Ramos (cell line): ENCODE measurements around the gene VSTM1.
"Not testable (repeated sequence)": the region's sequence is repeated elsewhere in the genome, so short reads cannot be mapped to it uniquely, and the experiment has no call there.

Experiments
- in situ Hi-C: fragments of 300-500 bp; cut with MboI; formaldehyde crosslinking; loops from one replicate; pipeline ENCODE4 v1.14.3; 2022; ENCODE audit warnings: low sequenced_read_pairs; ENCODE audit not compliant: unreplicated experiment

VSTM1 gene

GRCh38 chr19:54077334-54077733 lies 13.6 kb upstream of the VSTM1 start:
- in situ Hi-C loops: no loop called here

DNA sequence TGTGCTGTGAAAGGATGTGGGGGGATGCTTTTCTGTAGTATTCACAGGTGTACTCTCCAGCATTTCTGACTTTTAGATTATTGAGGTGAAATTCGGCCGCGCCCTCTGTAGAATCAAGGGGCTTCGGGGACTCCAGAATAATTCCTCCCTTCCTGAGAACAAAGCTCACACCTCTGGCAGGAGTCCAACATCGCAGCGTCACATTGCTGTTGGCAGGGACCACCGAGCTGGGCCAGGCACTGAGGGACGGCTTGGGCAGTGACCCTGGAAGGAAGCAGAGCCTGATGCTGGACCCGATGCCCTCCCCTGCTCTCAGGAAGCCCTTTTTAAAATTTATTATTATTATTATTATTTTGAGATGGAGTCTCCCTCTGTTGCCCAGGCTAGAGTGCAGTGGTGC lies 11.2 kb upstream of the VSTM1 start:
- in situ Hi-C loops: no loop called here

DNA sequence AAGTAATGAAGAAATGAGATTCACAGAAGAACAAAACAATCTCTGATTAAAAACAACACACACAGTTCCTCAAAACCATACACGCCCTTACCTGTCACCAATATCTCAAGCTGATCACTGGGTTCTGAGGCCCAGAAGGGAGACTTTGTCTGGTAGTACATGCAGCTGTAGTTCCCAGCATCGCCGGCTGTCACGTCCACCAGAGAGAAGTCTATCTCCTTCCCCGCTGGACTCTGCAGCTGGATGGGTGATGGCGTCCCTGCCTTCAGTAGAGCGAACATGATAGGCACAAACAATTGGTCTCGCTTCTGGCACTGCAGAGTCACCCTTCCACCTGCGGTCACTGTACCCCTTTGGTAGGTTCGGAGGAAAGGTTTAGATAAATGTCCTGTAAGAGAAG lies 10.1 kb upstream of the VSTM1 start:
- in situ Hi-C loops: no loop called here

DNA sequence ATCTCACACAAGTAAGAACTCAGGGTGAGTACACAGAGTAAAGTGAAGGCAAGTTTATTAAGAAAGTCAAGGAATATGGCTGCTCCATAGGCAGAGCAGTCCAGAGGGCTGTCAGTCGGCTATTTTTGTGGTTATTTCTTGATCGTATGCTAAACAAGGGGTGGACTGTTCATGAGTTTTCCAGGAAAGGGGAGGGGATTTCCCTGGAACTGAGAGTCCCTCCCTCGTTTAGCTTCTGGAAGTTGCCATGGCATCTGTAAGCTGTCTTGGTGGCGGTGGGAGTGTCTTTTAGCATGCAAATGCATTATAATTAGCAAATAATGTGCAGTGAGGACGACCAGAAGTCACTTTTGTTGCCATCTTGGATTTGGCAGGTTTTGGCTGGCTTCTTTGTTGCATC lies 5.8 kb upstream of the VSTM1 start:
- in situ Hi-C loops: no loop called here

DNA sequence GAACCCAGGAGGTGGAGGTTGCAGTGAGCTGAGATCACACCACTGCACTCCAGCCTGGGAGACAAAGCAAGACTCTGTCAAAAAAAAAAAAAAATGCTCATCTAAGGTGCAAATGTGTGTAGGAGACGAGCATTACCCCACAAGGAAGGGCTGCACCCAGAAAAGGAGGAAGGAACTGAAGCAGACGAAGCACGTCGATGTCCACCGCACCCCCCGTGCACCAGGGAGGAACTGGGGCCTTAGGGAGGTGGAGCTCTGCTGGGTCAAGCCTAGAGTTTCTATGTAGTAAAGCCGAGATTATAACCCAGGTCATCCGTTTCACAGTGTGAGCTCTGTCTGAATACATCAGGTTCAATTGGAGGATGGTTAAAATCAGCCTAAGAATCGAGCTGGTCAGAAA lies 1.1 kb downstream of the VSTM1 start:
- in situ Hi-C loops: no loop called here

DNA sequence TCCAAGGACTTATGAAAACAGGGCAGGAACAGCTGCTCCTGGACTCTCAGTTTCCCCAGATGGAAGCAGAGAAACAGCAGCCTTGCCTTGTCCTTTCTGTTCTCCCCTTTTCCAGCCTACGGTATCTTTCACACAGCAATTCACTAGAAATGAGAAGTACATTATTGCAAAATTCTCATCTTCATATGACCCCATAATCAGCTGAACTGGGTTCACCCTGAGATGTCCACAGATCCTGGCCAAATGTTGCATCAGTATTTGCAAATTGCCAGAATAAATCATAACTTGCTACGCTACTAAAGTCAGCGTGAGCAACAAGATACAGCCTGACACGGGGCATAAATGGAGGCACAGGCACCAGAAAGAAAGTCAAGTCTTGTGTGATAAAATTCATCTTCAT lies 16.1 kb downstream of the VSTM1 start:
- in situ Hi-C loops: no loop called here

- in situ Hi-C loops: no loop called here
These were observed 17.9 kb downstream of the VSTM1 start for GRCh38 chr19:54045771-54046170.

DNA sequence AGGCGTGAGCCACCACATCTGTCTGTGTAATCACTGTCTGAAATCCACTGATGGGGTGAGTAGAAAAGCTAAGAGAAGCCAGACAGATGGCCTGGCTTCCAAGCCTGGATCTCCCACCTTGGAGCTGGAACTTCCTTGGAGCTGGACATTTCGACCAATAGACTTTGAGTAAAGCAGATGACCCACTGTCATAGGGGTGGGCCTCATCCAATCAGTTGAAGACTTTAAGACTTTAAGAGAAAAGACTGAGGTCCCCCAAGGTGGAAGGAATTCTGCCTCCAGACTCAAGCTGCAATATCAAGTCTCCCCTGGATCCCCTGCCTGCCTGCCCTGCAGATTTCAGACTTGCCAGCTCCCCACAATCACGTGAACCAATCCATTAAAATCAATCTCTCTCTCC lies 20.7 kb downstream of the VSTM1 start:
- in situ Hi-C loops: no loop called here

GRCh38 chr19:54041969-54042606 lies 21.6 kb downstream of the VSTM1 start:
- in situ Hi-C loops: no loop called here

DNA sequence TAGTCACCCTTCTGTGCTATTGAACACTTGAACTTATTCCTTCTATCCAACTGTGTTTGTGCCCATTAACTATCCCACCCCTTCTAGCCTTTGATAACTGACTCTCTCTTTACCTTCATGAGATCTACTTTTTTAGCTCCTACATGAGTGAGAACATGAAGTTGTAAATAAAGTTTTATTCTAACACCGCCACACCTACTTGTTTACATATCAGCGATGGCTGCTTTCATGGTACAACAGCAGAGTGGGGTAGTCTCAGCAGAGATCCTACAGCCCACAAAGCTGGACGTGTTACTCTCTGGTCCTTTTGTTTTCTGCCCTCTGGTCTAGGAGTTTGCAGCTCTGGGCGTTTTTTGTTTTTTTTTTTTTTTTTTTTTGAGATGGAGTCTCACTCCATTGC lies 23.7 kb downstream of the VSTM1 start:
- in situ Hi-C loops: no loop called here

GRCh38 chr19:54036542-54036941 lies 27.2 kb downstream of the VSTM1 start:
- in situ Hi-C loops: not testable (repeated sequence)

DNA sequence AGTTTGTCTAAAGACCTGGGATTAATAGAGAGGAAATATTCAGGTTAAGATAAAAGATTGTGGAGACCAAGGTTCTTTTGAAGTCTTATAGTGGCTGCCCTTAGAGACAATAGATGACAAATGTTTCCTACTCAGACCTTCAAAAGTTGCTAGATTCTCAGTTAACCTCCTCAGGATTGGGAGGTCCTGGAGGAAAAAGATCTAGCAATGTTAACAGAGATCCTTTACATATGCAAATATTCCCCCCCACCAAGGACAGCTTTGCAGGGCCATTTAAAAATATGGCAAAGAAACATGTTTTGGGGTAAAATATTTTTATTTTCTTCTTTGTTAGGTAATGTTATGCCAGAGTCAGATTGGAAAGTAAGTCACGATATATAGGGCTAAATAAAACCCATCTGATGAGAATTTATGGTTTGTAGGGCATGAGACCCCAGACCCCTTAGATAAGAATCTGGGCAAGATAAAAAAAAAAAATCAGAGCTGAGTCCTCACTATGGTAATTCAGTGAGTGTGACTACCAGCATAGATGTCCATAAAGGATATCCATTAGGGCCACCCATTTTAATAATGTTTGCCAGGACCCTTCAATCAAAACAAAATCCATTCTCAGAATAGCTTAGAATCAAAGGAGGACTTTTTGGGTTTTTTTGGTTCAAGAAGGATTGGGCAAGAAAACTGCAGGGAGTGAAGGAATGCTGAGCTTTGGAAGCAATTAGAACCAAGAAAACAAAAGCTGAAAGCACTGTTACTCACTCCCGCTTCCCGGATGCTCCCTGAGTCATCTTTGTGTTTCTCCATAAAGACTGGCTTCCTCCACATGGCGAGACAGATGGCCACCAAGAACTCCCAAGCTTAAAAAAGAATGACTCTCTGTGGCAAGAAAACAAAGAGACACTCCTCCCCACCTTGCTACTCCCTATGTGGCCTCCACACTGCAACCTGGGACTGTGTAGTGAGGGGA lies 28.2 kb downstream of the VSTM1 start:
- in situ Hi-C loops: no loop called here

DNA sequence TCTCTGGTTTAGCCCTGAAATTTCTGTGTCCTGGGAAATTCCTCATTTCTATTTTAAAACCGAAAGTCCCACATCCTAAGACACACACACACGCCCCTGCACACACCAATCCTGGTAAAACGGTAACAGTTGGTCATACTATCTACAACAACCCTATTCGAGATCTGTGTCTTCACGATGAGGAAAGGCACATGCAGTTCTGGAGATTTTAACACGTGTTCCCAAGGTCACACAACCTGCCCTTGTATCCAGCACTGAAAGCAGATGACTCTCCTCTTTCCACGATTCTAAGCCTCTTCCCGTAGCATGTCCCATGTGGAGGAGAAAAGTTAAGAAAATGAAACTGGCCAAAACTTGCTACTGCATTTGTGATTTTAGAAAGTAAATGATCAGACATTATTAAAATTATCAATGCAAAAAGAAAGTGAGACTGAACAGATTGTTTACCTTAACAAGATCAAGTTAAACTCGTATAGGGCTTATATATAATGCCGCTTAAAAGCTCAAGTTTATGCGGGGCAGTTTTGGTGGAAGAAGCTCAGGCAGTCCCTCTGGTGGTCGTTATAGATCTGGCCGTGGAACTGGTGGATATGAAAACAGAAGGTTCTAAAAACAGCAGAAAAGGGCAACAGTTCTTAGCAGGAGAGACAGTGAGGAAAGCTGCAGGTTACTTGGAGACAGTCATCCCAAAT lies 32.7 kb downstream of the VSTM1 start:
- in situ Hi-C loops: no loop called here

- in situ Hi-C loops: loop anchor here (10.0 kb wide), 1 partner anchor 115 kb away; no protein-coding TSS in a partner anchor
These were observed 33.7 kb downstream of the VSTM1 start for GRCh38 chr19:54029930-54030490.

DNA sequence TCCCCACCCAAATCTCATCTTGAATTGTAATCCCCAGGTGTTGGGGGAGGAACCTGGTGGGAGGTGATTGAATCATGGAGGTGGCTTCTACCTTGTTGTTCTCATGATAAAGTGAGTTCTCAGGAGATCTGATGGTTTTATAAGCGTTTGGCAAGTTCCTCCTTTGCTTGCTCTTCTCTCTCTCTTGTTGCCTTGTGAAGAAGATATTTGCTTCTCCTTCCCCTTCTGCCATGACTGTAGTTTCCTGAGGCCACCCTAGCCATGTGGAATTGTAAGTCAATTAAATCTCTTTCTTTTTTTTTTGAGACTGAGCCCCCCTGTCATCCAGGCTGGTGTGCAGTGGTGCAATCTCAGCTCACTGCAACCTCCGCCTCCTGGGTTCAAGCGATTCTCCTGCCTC lies 34.4 kb downstream of the VSTM1 start:
- in situ Hi-C loops: loop anchor here (10.0 kb wide), 1 partner anchor 114 kb away; no protein-coding TSS in a partner anchor

DNA sequence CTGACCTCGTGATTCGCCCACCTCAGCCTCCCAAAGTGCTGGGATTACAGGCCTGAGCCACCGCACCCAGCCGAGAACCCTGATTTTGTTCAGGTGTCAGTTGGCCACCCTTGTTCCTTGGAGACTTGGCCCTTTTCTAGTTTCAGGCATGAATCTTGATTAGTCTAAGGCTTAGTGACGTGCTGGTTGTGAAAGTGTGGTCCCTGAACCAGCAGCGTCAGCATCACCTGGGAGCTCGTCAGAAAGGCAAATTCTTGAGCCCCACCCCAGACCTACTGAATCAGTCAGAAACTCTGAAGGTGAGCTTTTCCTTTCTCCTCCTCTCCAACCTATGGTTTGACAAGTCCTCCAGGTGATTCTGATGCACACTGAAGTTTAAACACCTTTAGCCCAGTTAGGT lies 37.0 kb downstream of the VSTM1 start:
- in situ Hi-C loops: loop anchor here (10.0 kb wide), 1 partner anchor 112 kb away; no protein-coding TSS in a partner anchor

- in situ Hi-C loops: loop anchor here (10.0 kb wide), 1 partner anchor 110 kb away; no protein-coding TSS in a partner anchor
These were observed 39.0 kb downstream of the VSTM1 start for GRCh38 chr19:54024660-54025059.

DNA sequence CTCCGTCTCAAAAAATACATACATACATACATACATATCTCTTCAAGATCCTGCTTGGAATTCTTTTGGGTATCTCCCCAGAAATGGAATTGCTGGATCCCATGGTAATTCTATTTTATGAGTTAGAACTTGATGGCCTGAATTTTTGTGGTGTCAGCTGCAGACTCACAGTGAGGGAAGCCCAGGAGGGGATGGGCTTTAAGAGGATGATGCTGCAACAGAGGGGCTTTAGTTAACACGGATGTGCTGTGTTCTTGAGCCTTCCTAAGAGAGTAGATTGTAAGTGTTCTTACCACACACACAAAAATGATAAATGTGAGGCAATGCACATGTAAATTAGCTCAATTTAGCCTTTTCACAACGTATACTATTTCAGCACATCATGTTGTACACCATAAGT lies 40.5 kb downstream of the VSTM1 start:
- in situ Hi-C loops: loop anchor here (10.0 kb wide), 1 partner anchor 108 kb away; no protein-coding TSS in a partner anchor

DNA sequence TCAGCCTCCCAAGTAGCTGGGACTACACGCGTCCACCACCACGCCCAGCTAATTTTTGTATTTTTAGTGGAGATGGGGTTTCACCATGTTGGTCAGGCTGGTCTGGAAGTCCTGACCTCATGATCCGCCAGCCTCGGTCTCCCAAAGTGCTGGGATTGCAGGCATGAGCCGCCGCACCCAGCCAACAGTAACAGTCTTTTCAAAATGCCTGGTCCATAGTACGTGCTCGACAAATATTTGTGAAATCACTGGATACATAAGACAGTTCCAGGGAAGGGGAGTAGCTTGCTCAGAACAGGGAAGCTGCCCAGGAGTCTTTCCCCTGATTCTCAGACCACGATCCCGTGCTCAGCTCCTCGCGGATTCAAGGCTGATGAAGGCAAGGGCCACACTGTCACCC lies 41.8 kb downstream of the VSTM1 start:
- in situ Hi-C loops: loop anchor here (10.0 kb wide), 1 partner anchor 107 kb away; no protein-coding TSS in a partner anchor

- in situ Hi-C loops: loop anchor here (10.0 kb wide), 1 partner anchor 107 kb away; no protein-coding TSS in a partner anchor
These were observed 42.3 kb downstream of the VSTM1 start for GRCh38 chr19:54021363-54021762.
